Measurements from ENCODE around the gene VSIR.

Gene VSIR

DNA sequence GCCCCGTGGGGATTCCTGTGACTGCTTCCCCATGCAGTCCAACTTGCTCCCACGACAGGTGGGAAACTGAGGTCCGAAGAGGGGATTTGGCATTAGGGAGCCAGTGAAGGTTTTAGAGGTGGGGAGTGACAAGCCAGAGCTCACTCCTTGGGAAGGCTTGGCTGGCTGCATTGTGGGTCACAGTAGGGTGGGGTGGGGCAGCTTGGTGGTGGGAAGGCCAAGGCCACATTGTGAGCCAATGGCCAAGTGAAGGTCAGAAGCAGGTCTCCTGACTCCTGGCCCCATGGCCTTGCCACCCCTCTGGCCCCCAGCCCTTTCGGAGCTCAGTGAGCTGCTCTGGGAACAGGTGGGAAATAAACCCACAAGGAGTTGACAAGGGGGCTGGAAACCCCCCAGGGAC, 56.3 kb downstream of the VSIR start:
- Histone ChIP-seq H3K27ac (ENCODE audit: low read length) (no peak overlapping the region), H3K9me3 (ENCODE audit: insufficient read depth, low read length) (no peaks in the 10 kb centered on the region), H4K20me1 (ENCODE audit: insufficient read depth, low read length) (no peaks in the 10 kb centered on the region), H3K9ac (ENCODE audit: low read length) (no peak overlapping the region), H2AFZ (ENCODE audit: low read depth, low read length) (no peak overlapping the region), H3K4me2 (ENCODE audit: low read length) (no peak overlapping the region), H3K4me1 (ENCODE audit: low read length) (peaks cover 23% of the 10 kb centered on the region), H3K27me3 (ENCODE audit: low read depth, low read length) (0 out of 2 replicates have a peak, but pooled peaks cover 5% of the 10 kb centered on the region), H3K79me2 (ENCODE audit: low read length) (no peaks in the 10 kb centered on the region), H3K36me3 (replicated peaks; ENCODE audit: low read depth, low read length) (no peaks in the 10 kb centered on the region), H3K4me3 (ENCODE audit: low read length) (no peak overlapping the region)
- no peak for TF ChIP-seq EZH2phosphoT487 (IDR thresholded peaks at IDR 0.05; ENCODE audit: low read depth)

GRCh38 chr10:71716426-71716825, 56.9 kb downstream of the VSIR start:
- Histone ChIP-seq H4K20me1 (ENCODE audit: insufficient read depth, low read length) (no peaks in the 10 kb centered on the region), H3K9me3 (ENCODE audit: insufficient read depth, low read length) (no peaks in the 10 kb centered on the region), H3K9ac (ENCODE audit: low read length) (no peak overlapping the region), H3K4me2 (ENCODE audit: low read length) (no peak overlapping the region), H3K36me3 (replicated peaks; ENCODE audit: low read depth, low read length) (no peaks in the 10 kb centered on the region), H3K79me2 (ENCODE audit: low read length) (no peaks in the 10 kb centered on the region), H2AFZ (ENCODE audit: low read depth, low read length) (no peak overlapping the region), H3K27me3 (ENCODE audit: low read depth, low read length) (0 out of 2 replicates have a peak, but pooled peaks cover 5% of the 10 kb centered on the region), H3K4me1 (ENCODE audit: low read length) (peaks cover 23% of the 10 kb centered on the region), H3K27ac (ENCODE audit: low read length) (no peak overlapping the region), H3K4me3 (ENCODE audit: low read length) (no peak overlapping the region)
- TF ChIP-seq, protein P1, sequence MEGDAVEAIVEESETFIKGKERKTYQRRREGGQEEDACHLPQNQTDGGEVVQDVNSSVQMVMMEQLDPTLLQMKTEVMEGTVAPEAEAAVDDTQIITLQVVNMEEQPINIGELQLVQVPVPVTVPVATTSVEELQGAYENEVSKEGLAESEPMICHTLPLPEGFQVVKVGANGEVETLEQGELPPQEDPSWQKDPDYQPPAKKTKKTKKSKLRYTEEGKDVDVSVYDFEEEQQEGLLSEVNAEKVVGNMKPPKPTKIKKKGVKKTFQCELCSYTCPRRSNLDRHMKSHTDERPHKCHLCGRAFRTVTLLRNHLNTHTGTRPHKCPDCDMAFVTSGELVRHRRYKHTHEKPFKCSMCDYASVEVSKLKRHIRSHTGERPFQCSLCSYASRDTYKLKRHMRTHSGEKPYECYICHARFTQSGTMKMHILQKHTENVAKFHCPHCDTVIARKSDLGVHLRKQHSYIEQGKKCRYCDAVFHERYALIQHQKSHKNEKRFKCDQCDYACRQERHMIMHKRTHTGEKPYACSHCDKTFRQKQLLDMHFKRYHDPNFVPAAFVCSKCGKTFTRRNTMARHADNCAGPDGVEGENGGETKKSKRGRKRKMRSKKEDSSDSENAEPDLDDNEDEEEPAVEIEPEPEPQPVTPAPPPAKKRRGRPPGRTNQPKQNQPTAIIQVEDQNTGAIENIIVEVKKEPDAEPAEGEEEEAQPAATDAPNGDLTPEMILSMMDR (IDR thresholded peaks at IDR 0.05; ENCODE audit: low read depth, low read length): no peak
- no peak for TF ChIP-seq EZH2phosphoT487 (IDR thresholded peaks at IDR 0.05; ENCODE audit: low read depth)

DNA sequence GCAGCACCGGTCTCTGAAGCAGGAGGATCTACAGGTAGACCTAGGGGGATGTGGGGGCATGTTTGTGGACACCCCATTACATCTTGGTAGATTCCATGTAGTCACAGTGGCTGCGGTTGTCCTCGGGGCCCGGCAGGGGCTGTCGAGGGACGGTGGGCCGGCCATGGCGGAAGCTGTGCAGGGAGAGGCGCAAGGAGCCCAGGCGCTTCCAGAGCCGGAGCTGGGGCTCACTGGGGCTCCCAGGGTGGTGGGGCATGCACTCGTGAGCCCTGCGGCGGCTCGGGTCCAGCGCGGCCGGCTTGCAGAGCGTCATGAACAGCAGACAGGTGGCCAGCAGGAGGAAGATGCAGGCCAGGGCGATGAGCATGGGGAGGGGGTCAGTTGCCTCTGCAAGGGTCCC, 57.5 kb downstream of the VSIR start:
- Histone ChIP-seq H3K4me3 (ENCODE audit: low read length) (no peak overlapping the region), H4K20me1 (ENCODE audit: insufficient read depth, low read length) (no peaks in the 10 kb centered on the region), H3K36me3 (replicated peaks; ENCODE audit: low read depth, low read length) (no peaks in the 10 kb centered on the region), H2AFZ (ENCODE audit: low read depth, low read length) (no peak overlapping the region), H3K27ac (ENCODE audit: low read length) (no peak overlapping the region), H3K79me2 (ENCODE audit: low read length) (no peaks in the 10 kb centered on the region), H3K9ac (ENCODE audit: low read length) (no peak overlapping the region), H3K4me2 (ENCODE audit: low read length) (no peak overlapping the region), H3K27me3 (ENCODE audit: low read depth, low read length) (0 out of 2 replicates have a peak, but pooled peaks cover 5% of the 10 kb centered on the region), H3K9me3 (ENCODE audit: insufficient read depth, low read length) (no peaks in the 10 kb centered on the region), H3K4me1 (ENCODE audit: low read length) (peaks cover 23% of the 10 kb centered on the region)
- TF ChIP-seq, protein P1 (IDR thresholded peaks at IDR 0.05; ENCODE audit: low read depth, low read length): no peak
- TF ChIP-seq EZH2phosphoT487 (IDR thresholded peaks at IDR 0.05; ENCODE audit: low read depth): no peak

DNA sequence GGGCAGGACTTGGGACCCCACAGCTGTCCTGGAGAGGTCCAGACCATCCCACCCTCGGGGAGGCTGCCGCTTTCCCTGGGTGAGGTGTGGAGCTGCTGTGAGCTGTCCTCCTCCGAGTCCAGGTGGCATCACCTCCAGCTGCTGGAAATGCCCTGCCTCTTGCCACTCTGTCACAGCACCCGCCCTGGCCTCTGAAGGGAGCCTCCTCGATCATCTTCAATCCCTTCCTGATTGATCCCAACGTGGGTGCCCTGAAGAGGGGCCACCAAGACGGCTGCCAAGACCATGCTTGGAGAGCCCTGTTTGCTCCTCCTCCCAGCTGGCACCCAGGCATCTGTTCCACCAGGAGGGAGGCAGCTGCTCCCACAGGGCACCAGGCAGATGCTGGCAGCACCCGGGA, 58.3 kb downstream of the VSIR start:
- TF ChIP-seq EZH2phosphoT487 (IDR thresholded peaks at IDR 0.05; ENCODE audit: low read depth): no peak
- TF ChIP-seq, protein P1 (IDR thresholded peaks at IDR 0.05; ENCODE audit: low read depth, low read length): no peak
- Histone ChIP-seq H3K79me2 (ENCODE audit: low read length) (no peaks in the 10 kb centered on the region), H4K20me1 (ENCODE audit: insufficient read depth, low read length) (no peaks in the 10 kb centered on the region), H3K9ac (ENCODE audit: low read length) (no peak overlapping the region), H3K27me3 (ENCODE audit: low read depth, low read length) (no peaks in the 10 kb centered on the region), H3K36me3 (replicated peaks; ENCODE audit: low read depth, low read length) (no peaks in the 10 kb centered on the region), H3K4me1 (ENCODE audit: low read length) (peaks cover 27% of the 10 kb centered on the region), H3K4me3 (ENCODE audit: low read length) (no peak overlapping the region), H3K27ac (ENCODE audit: low read length) (no peak overlapping the region), H2AFZ (ENCODE audit: low read depth, low read length) (no peak overlapping the region), H3K4me2 (ENCODE audit: low read length) (no peak overlapping the region), H3K9me3 (ENCODE audit: insufficient read depth, low read length) (no peaks in the 10 kb centered on the region)

DNA sequence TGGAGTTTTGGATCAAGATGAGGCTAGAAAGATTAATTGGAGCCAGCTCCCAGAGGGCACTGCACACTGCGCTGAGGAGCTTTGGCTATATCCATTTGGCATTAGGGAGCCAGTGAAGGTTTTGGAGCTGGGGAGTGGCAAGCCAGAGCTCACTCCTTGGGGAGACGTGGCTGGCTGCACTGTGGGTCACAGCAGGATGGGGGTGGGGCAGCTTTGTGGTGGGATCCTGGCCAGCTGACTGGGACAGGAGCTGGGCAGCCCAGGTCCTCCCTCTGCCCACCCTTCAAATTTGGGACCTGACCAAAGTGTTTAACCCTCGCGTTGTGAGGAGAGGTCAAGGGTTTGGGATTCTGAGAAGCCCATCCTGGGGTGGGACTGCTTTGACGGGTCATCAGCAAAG, 58.7 kb downstream of the VSIR start:
- H3K36me3 ChIP-seq (replicated peaks; ENCODE audit: low read depth, low read length): no peaks in the 10 kb centered on the region
- no peaks in the 10 kb centered on the region for H3K27me3 ChIP-seq (ENCODE audit: low read depth, low read length)
- no peak overlapping the region for H3K4me2 ChIP-seq (ENCODE audit: low read length)
- no peak overlapping the region for H2AFZ ChIP-seq (ENCODE audit: low read depth, low read length)
- H3K9ac ChIP-seq (ENCODE audit: low read length): no peak overlapping the region
- no peak for TF ChIP-seq EZH2phosphoT487 (IDR thresholded peaks at IDR 0.05; ENCODE audit: low read depth)
- TF ChIP-seq, protein P1 (IDR thresholded peaks at IDR 0.05; ENCODE audit: low read depth, low read length): no peak
- H3K27ac ChIP-seq (ENCODE audit: low read length): no peak overlapping the region
- H3K4me1 ChIP-seq (ENCODE audit: low read length): peaks cover 32% of the 10 kb centered on the region
- H4K20me1 ChIP-seq (ENCODE audit: insufficient read depth, low read length): no peaks in the 10 kb centered on the region
- H3K79me2 ChIP-seq (ENCODE audit: low read length): no peaks in the 10 kb centered on the region
- no peaks in the 10 kb centered on the region for H3K9me3 ChIP-seq (ENCODE audit: insufficient read depth, low read length)
- no peak overlapping the region for H3K4me3 ChIP-seq (ENCODE audit: low read length)
